HG03439 (cell line): ENCODE measurements around the gene ARHGAP23.

Experiments used
- ATAC-seq: cut with Tn5 transposase; IDR thresholded peaks from one replicate; pipeline ENCODE4 v1.9.1; 2021; ENCODE audit warnings: mild to moderate bottlenecking, moderate library complexity; ENCODE audit not compliant: unreplicated experiment

Gene ARHGAP23

GRCh38 chr17:38428112-38428642, at the start of gene ARHGAP23:
TSS of gene ARHGAP23 (plus strand) at chr17:38428464. CDS start at chr17:38428486, 22 bp downstream.
- no peak for ATAC-seq

- ATAC-seq, result no peak
Measured at GRCh38 chr17:38379448-38379847, 48.8 kb upstream of the ARHGAP23 start.

GRCh38 chr17:38395090-38395489, 33.2 kb upstream of the ARHGAP23 start:
- ATAC-seq, result no peak

- ATAC-seq, result no peak
Measured at GRCh38 chr17:38397227-38397626, 31.0 kb upstream of the ARHGAP23 start.

- ATAC-seq, result no peak
Measured at GRCh38 chr17:38400286-38400685, 28.0 kb upstream of the ARHGAP23 start.

GRCh38 chr17:38401459-38401858, 26.8 kb upstream of the ARHGAP23 start:
- no peak for ATAC-seq

- no peak for ATAC-seq
Measured at GRCh38 chr17:38402897-38403296, 25.4 kb upstream of the ARHGAP23 start.

GRCh38 chr17:38403491-38403890, 24.8 kb upstream of the ARHGAP23 start:
- ATAC-seq, result no peak

GRCh38 chr17:38404174-38404943, 23.9 kb upstream of the ARHGAP23 start:
- no peak for ATAC-seq

GRCh38 chr17:38405654-38406053, 22.6 kb upstream of the ARHGAP23 start:
- ATAC-seq, result no peak

- no peak for ATAC-seq
Measured at GRCh38 chr17:38410201-38410600, 18.1 kb upstream of the ARHGAP23 start.

GRCh38 chr17:38415250-38416194, 12.7 kb upstream of the ARHGAP23 start:
- ATAC-seq, result no peak

- ATAC-seq, result no peak
Measured at GRCh38 chr17:38416840-38417209, 11.4 kb upstream of the ARHGAP23 start.

GRCh38 chr17:38417210-38417951, 10.9 kb upstream of the ARHGAP23 start:
- no peak for ATAC-seq

GRCh38 chr17:38418062-38418692, 10.1 kb upstream of the ARHGAP23 start:
- no peak for ATAC-seq

GRCh38 chr17:38418693-38419507, 9.4 kb upstream of the ARHGAP23 start:
- ATAC-seq, result no peak

GRCh38 chr17:38419508-38419981, 8.7 kb upstream of the ARHGAP23 start:
- no peak for ATAC-seq

GRCh38 chr17:38420518-38420917, 7.7 kb upstream of the ARHGAP23 start:
- ATAC-seq, result no peak

GRCh38 chr17:38421171-38421841, 7.0 kb upstream of the ARHGAP23 start:
- no peak for ATAC-seq
